Neural cell (in vitro differentiated cells): Measurements from ENCODE around the gene RTN4R. TPM values are rescaled to one million over a fixed set of nuclear protein-coding genes. Genes with fewer than 3 reads are reported as not detected.
A peak's percentile ranks its signal among the peaks of the same experiment; 100 is the strongest.
"Not testable (repeated sequence)": the region's sequence is repeated elsewhere in the genome, so short reads cannot be mapped to it uniquely, and the experiment has no call there.

Source experiments
- H2AFZ ChIP-seq: fragments of 200-600, 300-800 bp; sonication (generic), shearing (Covaris generic); 2 replicates; pipeline ENCODE4 v1.6.0; 2014; ENCODE audit warnings: low read depth, mild to moderate bottlenecking, antibody characterized with exemption, low read length, moderate library complexity
- H3F3A ChIP-seq: fragments of 200-600 bp; shearing (Covaris generic); 2 replicates; pipeline ENCODE4 v1.6.1; 2016; ENCODE audit warnings: mild to moderate bottlenecking, moderate library complexity, mixed read lengths, antibody characterized with exemption, low read length; ENCODE audit not compliant: insufficient read depth, poor library complexity, severe bottlenecking
- H3K27ac ChIP-seq: fragments of 200-600, 300-800 bp; sonication (generic), shearing (Covaris generic); 2 replicates; pipeline ENCODE4 v1.5.1; 2014; ENCODE audit warnings: mild to moderate bottlenecking, low read length, moderate library complexity
- H3K27me3 ChIP-seq: fragments of 300-800, 200-600 bp; sonication (generic), shearing (Covaris generic); 2 replicates; pipeline ENCODE4 v1.6.0; 2014; ENCODE audit warnings: mild to moderate bottlenecking, low read depth, low read length, moderate library complexity; ENCODE audit not compliant: insufficient read depth
- H3K36me3 ChIP-seq: fragments of 300-800, 200-600 bp; sonication (generic), shearing (Covaris generic); 2 replicates; pipeline ENCODE4 v1.5.1; 2014; ENCODE audit warnings: mild to moderate bottlenecking, antibody characterized with exemption, low read length, moderate library complexity; ENCODE audit not compliant: insufficient read depth
- H3K4me2 ChIP-seq: fragments of 300-800, 200-600 bp; sonication (generic), shearing (Covaris generic); 2 replicates; pipeline ENCODE4 v1.6.0; 2014; ENCODE audit warnings: mild to moderate bottlenecking, low read length
- H3K4me3 ChIP-seq: fragments of 300-800, 200-600 bp; sonication (generic), shearing (Covaris generic); 2 replicates; pipeline ENCODE4 v1.5.1; 2014; ENCODE audit warnings: mild to moderate bottlenecking, low read length, moderate library complexity
- H3K79me2 ChIP-seq: fragments of 200-600 bp; shearing (Covaris generic); replicated peaks from 2 replicates; pipeline ENCODE4 v1.6.0; 2014; ENCODE audit warnings: mild to moderate bottlenecking, low read length, moderate library complexity; ENCODE audit not compliant: insufficient read depth
- H3K9ac ChIP-seq: fragments of 300-800, 200-600 bp; sonication (generic), shearing (Covaris generic); 2 replicates; pipeline ENCODE4 v1.6.1; 2016; ENCODE audit warnings: mild to moderate bottlenecking, low read length, mixed read lengths
- H3K9me2 ChIP-seq: fragments of 200-600 bp; shearing (Covaris generic); 2 replicates; pipeline ENCODE4 v1.6.1; 2016; ENCODE audit warnings: mild to moderate bottlenecking, low read length, mixed read lengths; ENCODE audit not compliant: insufficient read depth
- H3K9me3 ChIP-seq: fragments of 200-600, 300-800 bp; sonication (generic), shearing (Covaris generic); 2 replicates; pipeline ENCODE4 v1.6.1; 2016; ENCODE audit warnings: mild to moderate bottlenecking, mixed run types, low read length, moderate library complexity, mixed read lengths
- H4K20me1 ChIP-seq: fragments of 200-600 bp; shearing (Covaris generic); 2 replicates; pipeline ENCODE4 v1.6.1; 2016; ENCODE audit warnings: mild to moderate bottlenecking, mixed run types; ENCODE audit not compliant: insufficient read depth
- MXI1 ChIP-seq: fragments of 450-650 bp; conservative IDR thresholded peaks from 2 replicates; pipeline ENCODE4 v1.6.1; 2014; ENCODE audit warnings: antibody characterized with exemption, mild to moderate bottlenecking; ENCODE audit not compliant: poor library complexity, severe bottlenecking
- POLR2AphosphoS5 ChIP-seq: IDR thresholded peaks from 2 replicates; pipeline ENCODE4 v1.6.1; 2012
- RAD21 ChIP-seq: fragments of 450-650 bp; conservative IDR thresholded peaks from 2 replicates; pipeline ENCODE4 v1.6.1; 2014; ENCODE audit warnings: antibody characterized with exemption, mild to moderate bottlenecking, moderate library complexity
- REST ChIP-seq: IDR thresholded peaks from 2 replicates; pipeline ENCODE4 v1.6.1; 2012; ENCODE audit warnings: borderline replicate concordance
- TAF1 ChIP-seq: IDR thresholded peaks from 2 replicates; pipeline ENCODE4 v1.6.1; 2012; ENCODE audit warnings: low read depth
- polyA plus RNA-seq: library from polyadenylated mRNA; depleted of rRNA; stranded (reverse); fragments of >200 nt; gene quantifications from 2 replicates; pipeline ENCODE4 v1.2.3, GENCODE V29; 2014

Gene RTN4R
- polyA plus RNA-seq, 1 donor from 2014 or later: 13.6 TPM

- H3K27me3 ChIP-seq, H3K36me3 ChIP-seq, H4K20me1 ChIP-seq, H3K9me3 ChIP-seq, H3K4me2 ChIP-seq, H3K9me2 ChIP-seq, H3F3A ChIP-seq, H3K27ac ChIP-seq, H3K79me2 ChIP-seq, H2AFZ ChIP-seq, H3K4me3 ChIP-seq: not testable (repeated sequence)
- H3K9ac ChIP-seq: peak overlapping the region; percentile 76
Measured at GRCh38 chr22:20269201-20269600, 1.1 kb upstream of the RTN4R start.

- Histone ChIP-seq H2AFZ (no peak overlapping the region), H3K9me2 (no peaks in the 10 kb centered on the region), H3K4me3 (peak overlapping the region; percentile 85), H3K9ac (peak overlapping the region; percentile 66), H3K79me2 (no peaks in the 10 kb centered on the region), H3K36me3 (no peaks in the 10 kb centered on the region), H3K27ac (no peak overlapping the region), H3K4me2 (peak overlapping the region; percentile 59), H4K20me1 (no peaks in the 10 kb centered on the region), H3K27me3 (no peaks in the 10 kb centered on the region), H3K9me3 (no peaks in the 10 kb centered on the region), H3F3A (no peaks in the 10 kb centered on the region)
- TF ChIP-seq REST (no peak), POLR2AphosphoS5 (no peak), RAD21 (no peak), TAF1 (no peak)
Measured at GRCh38 chr22:20267441-20268278, 458 bp downstream of the RTN4R start.

GRCh38 chr22:20266667-20267440 is 1.3 kb downstream of the RTN4R start:
- not testable (repeated sequence) for H3K27me3 ChIP-seq, H3F3A ChIP-seq, H3K36me3 ChIP-seq, H2AFZ ChIP-seq, H3K27ac ChIP-seq, H4K20me1 ChIP-seq, H3K9me3 ChIP-seq, H3K9me2 ChIP-seq, H3K79me2 ChIP-seq
- Histone ChIP-seq H3K9ac (peak overlapping the region; percentile 66), H3K4me2 (peak overlapping the region; percentile 59), H3K4me3 (peak overlapping the region; percentile 85)
- peak; percentile 9 for TF ChIP-seq MXI1

GRCh38 chr22:20265772-20266666 is 2.1 kb downstream of the RTN4R start:
- not testable (repeated sequence) for H3K9me2 ChIP-seq, H3K27ac ChIP-seq, H3K36me3 ChIP-seq, H3K79me2 ChIP-seq, H3K4me2 ChIP-seq, H3K9ac ChIP-seq, H3K9me3 ChIP-seq, H2AFZ ChIP-seq, H4K20me1 ChIP-seq, H3K27me3 ChIP-seq, H3F3A ChIP-seq
- peak overlapping the region; percentile 85 for H3K4me3 ChIP-seq
